Measurements from ENCODE around the gene TEX264.

DNA sequence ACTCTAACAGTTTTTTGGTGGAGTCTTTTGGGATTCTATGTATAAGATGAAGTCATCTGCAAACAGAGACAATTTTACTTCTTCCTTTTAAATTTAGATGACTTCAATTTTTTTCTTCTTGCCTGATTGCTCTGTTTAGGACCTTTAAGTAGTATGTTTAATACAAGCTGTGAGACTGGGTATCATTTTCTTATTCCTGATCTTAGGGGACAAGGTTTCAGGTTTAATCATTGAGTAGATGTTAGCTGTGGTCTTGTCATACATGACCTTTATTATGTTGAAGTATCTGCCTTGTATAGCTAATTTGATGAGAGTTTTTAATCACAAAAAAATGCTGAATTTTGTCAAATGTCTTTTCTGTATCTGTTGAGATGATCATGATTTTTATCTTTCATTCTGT, 56.4 kb downstream of the TEX264 start:
- TF ChIP-seq EP300 (IDR thresholded peaks at IDR 0.05; ENCODE audit: low read depth) (no peak), POLR2AphosphoS5 (IDR thresholded peaks at IDR 0.05) (no peak)
- TF ChIP-seq, protein P1, sequence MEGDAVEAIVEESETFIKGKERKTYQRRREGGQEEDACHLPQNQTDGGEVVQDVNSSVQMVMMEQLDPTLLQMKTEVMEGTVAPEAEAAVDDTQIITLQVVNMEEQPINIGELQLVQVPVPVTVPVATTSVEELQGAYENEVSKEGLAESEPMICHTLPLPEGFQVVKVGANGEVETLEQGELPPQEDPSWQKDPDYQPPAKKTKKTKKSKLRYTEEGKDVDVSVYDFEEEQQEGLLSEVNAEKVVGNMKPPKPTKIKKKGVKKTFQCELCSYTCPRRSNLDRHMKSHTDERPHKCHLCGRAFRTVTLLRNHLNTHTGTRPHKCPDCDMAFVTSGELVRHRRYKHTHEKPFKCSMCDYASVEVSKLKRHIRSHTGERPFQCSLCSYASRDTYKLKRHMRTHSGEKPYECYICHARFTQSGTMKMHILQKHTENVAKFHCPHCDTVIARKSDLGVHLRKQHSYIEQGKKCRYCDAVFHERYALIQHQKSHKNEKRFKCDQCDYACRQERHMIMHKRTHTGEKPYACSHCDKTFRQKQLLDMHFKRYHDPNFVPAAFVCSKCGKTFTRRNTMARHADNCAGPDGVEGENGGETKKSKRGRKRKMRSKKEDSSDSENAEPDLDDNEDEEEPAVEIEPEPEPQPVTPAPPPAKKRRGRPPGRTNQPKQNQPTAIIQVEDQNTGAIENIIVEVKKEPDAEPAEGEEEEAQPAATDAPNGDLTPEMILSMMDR (IDR thresholded peaks at IDR 0.05) = no peak
